ENCODE data around the gene IL1RAPL1. TPM values are rescaled to one million over a fixed set of nuclear protein-coding genes. Genes with fewer than 3 reads are reported as not detected.
"Not testable (repeated sequence)": the region's sequence is repeated elsewhere in the genome, so short reads cannot be mapped to it uniquely, and the experiment has no call there.

Gene IL1RAPL1
- polyA plus RNA-seq, 1 of the 3 experiments (the other 2 are of a cell fraction), result 2.8 TPM

- no peak for TF ChIP-seq ZBTB33 (IDR thresholded peaks at IDR 0.05; ENCODE audit: borderline replicate concordance, low read depth)
- no peak for TF ChIP-seq JUND (IDR thresholded peaks at IDR 0.05)
- TF ChIP-seq SIN3A (IDR thresholded peaks at IDR 0.05; ENCODE audit: borderline replicate concordance, low read depth, low read length), result no peak
- TF ChIP-seq NRF1 (IDR thresholded peaks at IDR 0.05; ENCODE audit: low read depth, low read length), result no peak
- no peak for TF ChIP-seq MXI1 (IDR thresholded peaks at IDR 0.05; ENCODE audit: low read depth, low read length)
- no peak for TF ChIP-seq USF2 (IDR thresholded peaks at IDR 0.05; ENCODE audit: borderline replicate concordance, low read depth, low read length)
- TF ChIP-seq TEAD4 (IDR thresholded peaks at IDR 0.05; ENCODE audit: borderline replicate concordance, insufficient read depth), result no peak
- TF ChIP-seq GATA2 (CRISPR knock-in tag; IDR thresholded peaks at IDR 0.05), result no peak
- TF ChIP-seq GABPA (IDR thresholded peaks at IDR 0.05; ENCODE audit: low read depth), result no peak
Measured at GRCh38 chrX:29315931-29316330, 728.7 kb downstream of the IL1RAPL1 start (continued).

GRCh38 chrX:29318012-29318411 is 730.8 kb downstream of the IL1RAPL1 start:
- H3K79me2 ChIP-seq (ENCODE audit: insufficient read depth), result no peaks in the 10 kb centered on the region
- H3K4me1 ChIP-seq (ENCODE audit: control insufficient read depth in 1 of 2, insufficient read depth in 2 of 2, low read depth in 1 of 2, low read length in 1 of 2), result peaks cover 0 to 7% of the 10 kb centered on the region in 2 experiments; a peak in 1 of 4 replicates
- TF ChIP-seq GABPA (IDR thresholded peaks at IDR 0.05; ENCODE audit: low read depth) (no peak), EP300 (IDR thresholded peaks at IDR 0.05; ENCODE audit: borderline replicate concordance in 1 of 2, low read depth in 1 of 2, low read length in 1 of 2) (peak in 1 of 2 experiments; percentile 29; a peak in 1 of 4 replicates), NFIC (IDR thresholded peaks at IDR 0.05; ENCODE audit: borderline replicate concordance) (peak; percentile 44; the same call in 1 of the 2 replicates), PBX3 (IDR thresholded peaks at IDR 0.05) (0 out of 2 replicates have a peak, but pooled peaks have one; percentile 8), FOSL2 (IDR thresholded peaks at IDR 0.05; ENCODE audit: borderline replicate concordance, low read depth) (0 out of 2 replicates have a peak, but pooled peaks have one; percentile 6), TCF12 (IDR thresholded peaks at IDR 0.05) (peak; percentile 67), SIN3A (IDR thresholded peaks at IDR 0.05; ENCODE audit: borderline replicate concordance, low read depth, low read length) (no peak)
- 18% methylated on average over 1 of the region's 1 CpG for WGBS (ENCODE audit: low lambda C conversion rate)
- H3K9me3 ChIP-seq, result no peaks in the 10 kb centered on the region
- no peak overlapping the region for H3K9ac ChIP-seq
- H3K27ac ChIP-seq (ENCODE audit: low read depth in 2 of 2, low read length in 1 of 2), result no peak overlapping the region
- ChIA-PET CTCF (no interaction called here), POLR2A (no interaction called here)
- H4K20me1 ChIP-seq (ENCODE audit: insufficient read depth), result no peaks in the 10 kb centered on the region
- no peak for DNase-seq
- H3K9me2 ChIP-seq, result no peaks in the 10 kb centered on the region
- no peak overlapping the region for H3K4me3 ChIP-seq (ENCODE audit: low read depth in 2 of 2, low read length in 1 of 2)
- no peak overlapping the region; the same call in 1 of the 2 replicates for H3K4me2 ChIP-seq
- no peaks in the 10 kb centered on the region for H3K36me3 ChIP-seq (replicated peaks in 1 of 2; ENCODE audit: control insufficient read depth in 1 of 2, insufficient read depth in 2 of 2, low read length in 1 of 2)
- H3F3A ChIP-seq (replicated peaks; ENCODE audit: insufficient read depth), result peaks cover 5% of the 10 kb centered on the region
- H2AFZ ChIP-seq (ENCODE audit: low read depth), result no peak overlapping the region
- H3K27me3 ChIP-seq (ENCODE audit: insufficient read depth), result no peaks in the 10 kb centered on the region; the same call in 1 of the 2 replicates

- 61% methylated on average over 3 of the region's 3 CpGs for WGBS (ENCODE audit: low lambda C conversion rate)
- CTCF ChIA-PET; H3K79me2 ChIP-seq (ENCODE audit: insufficient read depth): not testable (repeated sequence)
Measured at GRCh38 chrX:29332429-29332828, 745.2 kb downstream of the IL1RAPL1 start.

GRCh38 chrX:29333091-29333490 is 745.8 kb downstream of the IL1RAPL1 start:
- H3K4me2 ChIP-seq; H3K9ac ChIP-seq; H3K27me3 ChIP-seq (ENCODE audit: insufficient read depth); H3K4me3 ChIP-seq (ENCODE audit: low read depth in 2 of 2, low read length in 1 of 2); H3K9me2 ChIP-seq; H4K20me1 ChIP-seq (ENCODE audit: insufficient read depth); DNase-seq; H3K36me3 ChIP-seq (replicated peaks in 1 of 2; ENCODE audit: control insufficient read depth in 1 of 2, insufficient read depth in 2 of 2, low read length in 1 of 2); POLR2A ChIA-PET; H3F3A ChIP-seq (replicated peaks; ENCODE audit: insufficient read depth); H2AFZ ChIP-seq (ENCODE audit: low read depth); H3K4me1 ChIP-seq (ENCODE audit: control insufficient read depth in 1 of 2, insufficient read depth in 2 of 2, low read depth in 1 of 2, low read length in 1 of 2); H3K27ac ChIP-seq (ENCODE audit: low read depth in 2 of 2, low read length in 1 of 2); H3K79me2 ChIP-seq (ENCODE audit: insufficient read depth); CTCF ChIA-PET; H3K9me3 ChIP-seq: not testable (repeated sequence)
- WGBS (ENCODE audit: low lambda C conversion rate), result no CpG with 5 or more reads among the region's 27 CpGs

More at GRCh38 chrX:29332429-29332828, 745.2 kb downstream of the IL1RAPL1 start:
- H3K9me2 ChIP-seq; DNase-seq; H3K27me3 ChIP-seq (ENCODE audit: insufficient read depth); H3K4me1 ChIP-seq (ENCODE audit: control insufficient read depth in 1 of 2, insufficient read depth in 2 of 2, low read depth in 1 of 2, low read length in 1 of 2); H3K4me2 ChIP-seq; H3K9me3 ChIP-seq; H3K9ac ChIP-seq; POLR2A ChIA-PET; H3K36me3 ChIP-seq (replicated peaks in 1 of 2; ENCODE audit: control insufficient read depth in 1 of 2, insufficient read depth in 2 of 2, low read length in 1 of 2); H3K27ac ChIP-seq (ENCODE audit: low read depth in 2 of 2, low read length in 1 of 2); H2AFZ ChIP-seq (ENCODE audit: low read depth); H3F3A ChIP-seq (replicated peaks; ENCODE audit: insufficient read depth); H3K4me3 ChIP-seq (ENCODE audit: low read depth in 2 of 2, low read length in 1 of 2); H4K20me1 ChIP-seq (ENCODE audit: insufficient read depth): not testable (repeated sequence)

Measured in SK-N-SH (cell line).